Measurements from ENCODE around the gene SDHAF4.

SDHAF4 gene

GRCh38 chr6:70627500-70628254 is 60.9 kb downstream of the SDHAF4 start:
- no peak for DNase-seq (ENCODE audit: low read depth, low spot score)

DNA sequence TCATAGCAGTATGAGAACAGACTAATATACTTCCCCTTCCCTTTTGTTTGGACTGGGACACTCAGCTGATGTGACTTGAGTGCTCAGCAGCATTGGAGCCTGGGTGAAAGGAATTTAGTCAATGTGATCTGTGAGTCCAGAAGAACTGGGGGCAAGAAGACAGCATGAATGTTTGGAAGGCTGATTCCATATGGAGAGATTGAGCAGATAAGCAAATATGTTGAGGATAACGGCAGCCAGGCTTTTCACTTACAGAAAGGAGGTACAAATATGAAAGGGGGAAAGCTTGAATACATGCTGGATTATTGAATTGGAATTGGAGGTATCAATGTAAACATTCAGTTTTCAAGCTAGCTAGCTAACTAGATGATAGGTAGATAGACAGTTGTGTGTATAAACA is 63.2 kb downstream of the SDHAF4 start:
- Histone ChIP-seq H3K36me3 (ENCODE audit: control insufficient read depth, insufficient read depth, low read length) (no peaks in the 10 kb centered on the region), H3K27ac (ENCODE audit: low read length) (no peak overlapping the region), H3K9me3 (ENCODE audit: control insufficient read depth, insufficient read depth, low read length) (no peaks in the 10 kb centered on the region), H3K4me1 (ENCODE audit: control insufficient read depth, insufficient read depth, low read length) (no peaks in the 10 kb centered on the region), H3K27me3 (ENCODE audit: control insufficient read depth, insufficient read depth, low read length) (no peaks in the 10 kb centered on the region), H3K4me3 (ENCODE audit: low read length) (no peak overlapping the region)
- DNase-seq (ENCODE audit: low read depth, low spot score), result no peak
- no CpG with 5 or more reads among the region's 1 CpG for WGBS (ENCODE audit: insufficient coverage, insufficient read length)

More at GRCh38 chr6:70627500-70628254, 60.9 kb downstream of the SDHAF4 start:
- Histone ChIP-seq H3K36me3 (ENCODE audit: control insufficient read depth, insufficient read depth, low read length) (no peaks in the 10 kb centered on the region), H3K4me1 (ENCODE audit: control insufficient read depth, insufficient read depth, low read length) (no peaks in the 10 kb centered on the region), H3K27ac (ENCODE audit: low read length) (no peak overlapping the region), H3K4me3 (ENCODE audit: low read length) (no peak overlapping the region), H3K9me3 (ENCODE audit: control insufficient read depth, insufficient read depth, low read length) (no peaks in the 10 kb centered on the region), H3K27me3 (ENCODE audit: control insufficient read depth, insufficient read depth, low read length) (no peaks in the 10 kb centered on the region)
- WGBS (ENCODE audit: insufficient coverage, insufficient read length), result no CpG with 5 or more reads among the region's 36 CpGs

DNA sequence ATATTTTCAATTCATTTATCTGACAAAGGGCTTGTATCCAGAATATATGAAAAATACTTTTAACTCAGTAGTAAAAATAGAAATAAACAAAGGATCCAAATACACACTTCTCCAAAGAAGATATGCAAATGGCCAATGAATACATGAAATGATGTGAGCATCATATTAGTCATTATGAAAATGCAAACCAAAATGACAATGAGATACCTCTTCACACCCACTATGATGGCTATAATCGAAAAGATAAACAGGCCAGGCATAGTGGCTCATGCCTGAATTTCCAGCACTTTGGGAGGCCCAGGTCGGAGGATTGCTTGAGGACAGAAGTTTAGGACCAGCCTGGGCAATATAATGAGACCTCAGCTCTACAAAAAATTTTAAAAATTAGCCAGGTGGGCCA is 67.1 kb downstream of the SDHAF4 start:
- Histone ChIP-seq H3K27ac (ENCODE audit: low read length) (no peak overlapping the region), H3K36me3 (ENCODE audit: control insufficient read depth, insufficient read depth, low read length) (no peaks in the 10 kb centered on the region), H3K4me1 (ENCODE audit: control insufficient read depth, insufficient read depth, low read length) (no peaks in the 10 kb centered on the region), H3K4me3 (ENCODE audit: low read length) (no peak overlapping the region), H3K9me3 (ENCODE audit: control insufficient read depth, insufficient read depth, low read length) (no peaks in the 10 kb centered on the region), H3K27me3 (ENCODE audit: control insufficient read depth, insufficient read depth, low read length) (no peaks in the 10 kb centered on the region)
- DNase-seq (ENCODE audit: low read depth, low spot score), result no peak
- WGBS (ENCODE audit: insufficient coverage, insufficient read length), result no CpG with 5 or more reads among the region's 2 CpGs

GRCh38 chr6:70636596-70636995 is 69.9 kb downstream of the SDHAF4 start:
- Histone ChIP-seq H3K9me3 (ENCODE audit: control insufficient read depth, insufficient read depth, low read length) (no peaks in the 10 kb centered on the region), H3K4me3 (ENCODE audit: low read length) (no peak overlapping the region), H3K36me3 (ENCODE audit: control insufficient read depth, insufficient read depth, low read length) (no peaks in the 10 kb centered on the region; the same call in 1 of the 2 replicates), H3K27me3 (ENCODE audit: control insufficient read depth, insufficient read depth, low read length) (no peaks in the 10 kb centered on the region), H3K4me1 (ENCODE audit: control insufficient read depth, insufficient read depth, low read length) (no peaks in the 10 kb centered on the region), H3K27ac (ENCODE audit: low read length) (no peak overlapping the region)
- no CpG with 5 or more reads among the region's 8 CpGs for WGBS (ENCODE audit: insufficient coverage, insufficient read length)
- DNase-seq (ENCODE audit: low read depth, low spot score), result no peak

- Histone ChIP-seq H3K27me3 (ENCODE audit: control insufficient read depth, insufficient read depth, low read length) (no peaks in the 10 kb centered on the region), H3K4me3 (ENCODE audit: low read length) (no peak overlapping the region), H3K9me3 (ENCODE audit: control insufficient read depth, insufficient read depth, low read length) (no peaks in the 10 kb centered on the region), H3K4me1 (ENCODE audit: control insufficient read depth, insufficient read depth, low read length) (no peaks in the 10 kb centered on the region), H3K36me3 (ENCODE audit: control insufficient read depth, insufficient read depth, low read length) (no peaks in the 10 kb centered on the region; the same call in 1 of the 2 replicates), H3K27ac (ENCODE audit: low read length) (no peak overlapping the region)
- no peak for DNase-seq (ENCODE audit: low read depth, low spot score)
- no CpG with 5 or more reads among the region's 1 CpG for WGBS (ENCODE audit: insufficient coverage, insufficient read length)
Measured at GRCh38 chr6:70638468-70638867, 71.7 kb downstream of the SDHAF4 start.

Data from iPS DF 6.9 (cell line).